Measurements from ENCODE around the gene AXIN1.

AXIN1 gene

GRCh38 chr16:296806-297510, 55.6 kb downstream of the AXIN1 start:
- no peak for DNase-seq

GRCh38 chr16:296276-296675, 56.2 kb downstream of the AXIN1 start:
- DNase-seq = no peak

GRCh38 chr16:293043-293775, 59.3 kb downstream of the AXIN1 start:
- DNase-seq = no peak

GRCh38 chr16:291539-291938, 61.0 kb downstream of the AXIN1 start:
- no peak for DNase-seq

GRCh38 chr16:290681-291405, 61.7 kb downstream of the AXIN1 start:
- DNase-seq = no peak

- DNase-seq = no peak
Observed at GRCh38 chr16:290015-290680, 62.4 kb downstream of the AXIN1 start.

- DNase-seq = no peak
Observed at GRCh38 chr16:289395-289997, 63.0 kb downstream of the AXIN1 start.

- no peak for DNase-seq
Observed at GRCh38 chr16:287981-288920, 64.3 kb downstream of the AXIN1 start.

GRCh38 chr16:287298-287811, 65.2 kb downstream of the AXIN1 start:
- DNase-seq = no peak

GRCh38 chr16:286491-287297, 65.8 kb downstream of the AXIN1 start:
- no peak for DNase-seq

- no peak for DNase-seq
Observed at GRCh38 chr16:285146-286055, 67.1 kb downstream of the AXIN1 start.

GRCh38 chr16:284204-285120, 68.1 kb downstream of the AXIN1 start:
- DNase-seq = no peak

GRCh38 chr16:283033-283805, 69.3 kb downstream of the AXIN1 start, which contains the start of gene PDIA2:
TSS of gene PDIA2 (plus strand) at chr16:283164. CDS start at chr16:283170, 6 bp downstream.
- DNase-seq = no peak

GRCh38 chr16:282491-282890, 70.0 kb downstream of the AXIN1 start:
- no peak for DNase-seq

- no peak for DNase-seq
Observed at GRCh38 chr16:281660-282255, 70.8 kb downstream of the AXIN1 start.

GRCh38 chr16:280991-281659, 71.4 kb downstream of the AXIN1 start:
- DNase-seq = no peak

Data from activated naive CD4-positive, alpha-beta T cell (primary cell).